ENCODE results near the gene ADAP1.

Gene ADAP1

GRCh38 chr7:985127-985416 is 30.6 kb upstream of the ADAP1 start:
- WGBS (ENCODE audit: extremely low coverage, insufficient coverage, insufficient read length), result no CpG with 5 or more reads among the region's 16 CpGs
- Histone ChIP-seq H3K4me2 (ENCODE audit: low read length) (no peak overlapping the region), H3K4ac (ENCODE audit: low read depth, low read length) (no peak overlapping the region), H2AK5ac (ENCODE audit: low read length) (no peak overlapping the region), H3K4me3 (ENCODE audit: low read depth, low read length) (no peak overlapping the region), H3K14ac (ENCODE audit: low read length) (no peak overlapping the region), H3K9ac (ENCODE audit: low read length) (no peak overlapping the region), H3K27me3 (ENCODE audit: insufficient read depth, low read length) (no peaks in the 10 kb centered on the region), H4K91ac (ENCODE audit: low read depth, low read length) (no peak overlapping the region), H2BK5ac (ENCODE audit: low read depth, low read length, poor library complexity) (no peak overlapping the region), H3K9me3 (ENCODE audit: insufficient read depth, low read depth, low read length) (no peaks in the 10 kb centered on the region), H2AFZ (ENCODE audit: insufficient read depth, low read length, poor library complexity) (no peak overlapping the region), H3K23ac (ENCODE audit: low read length) (no peak overlapping the region), H3K4me1 (ENCODE audit: control insufficient read depth in 1 of 2, insufficient read depth in 2 of 2, low read length in 2 of 2) (peaks cover 0 to 3% of the 10 kb centered on the region in 2 experiments), H3K27ac (ENCODE audit: low read depth, low read length) (no peak overlapping the region), H3K79me1 (ENCODE audit: low read length) (no peaks in the 10 kb centered on the region), H4K8ac (ENCODE audit: low read depth, low read length) (no peak overlapping the region), H3K79me2 (ENCODE audit: control insufficient read depth, insufficient read depth, low read length, poor library complexity) (no peaks in the 10 kb centered on the region), H2BK120ac (ENCODE audit: insufficient read depth, low read length, poor library complexity) (no peak overlapping the region), H2BK12ac (ENCODE audit: low read length) (no peak overlapping the region), H4K12ac (ENCODE audit: low read depth, low read length) (no peak overlapping the region), H3K18ac (ENCODE audit: low read length) (no peak overlapping the region), H3K36me3 (ENCODE audit: control insufficient read depth in 1 of 2, insufficient read depth in 2 of 2, low read length in 2 of 2) (no peaks in the 10 kb centered on the region)
- DNase-seq, result no peak

DNA sequence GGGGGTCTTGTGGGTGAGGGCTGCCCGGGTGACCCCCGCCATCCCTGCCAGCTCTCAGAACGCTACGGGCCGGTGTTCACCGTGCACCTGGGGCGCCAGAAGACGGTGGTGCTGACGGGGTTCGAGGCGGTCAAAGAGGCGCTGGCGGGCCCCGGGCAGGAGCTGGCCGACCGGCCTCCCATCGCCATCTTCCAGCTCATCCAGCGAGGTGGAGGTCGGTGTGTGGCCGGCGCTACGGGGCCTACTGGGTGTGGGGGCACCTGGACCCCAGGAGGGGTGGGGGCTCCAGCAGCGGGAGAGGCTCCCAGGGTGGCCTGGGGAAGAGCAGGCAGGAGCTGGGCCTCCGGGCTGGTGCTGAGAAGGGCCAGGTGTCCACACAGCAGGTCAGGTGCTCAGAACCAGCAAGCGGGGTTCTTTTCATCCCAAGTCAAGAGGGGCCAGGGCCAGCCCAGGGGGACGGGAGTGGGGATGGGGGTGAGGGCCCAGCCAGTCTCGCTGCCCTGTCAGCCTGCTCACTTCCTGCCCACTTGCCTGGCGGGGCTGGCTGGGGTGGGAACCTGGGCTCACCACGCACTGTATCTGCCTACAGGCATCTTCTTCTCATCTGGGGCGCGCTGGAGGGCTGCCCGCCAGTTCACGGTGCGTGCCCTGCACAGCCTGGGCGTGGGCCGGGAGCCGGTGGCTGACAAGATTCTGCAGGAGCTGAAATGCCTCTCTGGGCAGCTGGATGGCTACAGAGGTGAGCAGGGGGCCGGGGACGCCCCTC is 30.1 kb upstream of the ADAP1 start:
- H3K27me3 ChIP-seq (ENCODE audit: insufficient read depth, low read length), result no peaks in the 10 kb centered on the region
- no CpG with 5 or more reads among the region's 39 CpGs for WGBS (ENCODE audit: extremely low coverage, insufficient coverage, insufficient read length)
- H3K4me1 ChIP-seq (ENCODE audit: control insufficient read depth in 1 of 2, insufficient read depth in 2 of 2, low read length in 2 of 2), result peaks cover 0 to 3% of the 10 kb centered on the region in 2 experiments
- no peak overlapping the region for H3K23ac ChIP-seq (ENCODE audit: low read length)
- H3K9me3 ChIP-seq (ENCODE audit: insufficient read depth, low read depth, low read length), result no peaks in the 10 kb centered on the region
- no peak overlapping the region for H3K4me3 ChIP-seq (ENCODE audit: low read depth, low read length)
- H2AFZ ChIP-seq (ENCODE audit: insufficient read depth, low read length, poor library complexity), result no peak overlapping the region
- no peak overlapping the region for H4K8ac ChIP-seq (ENCODE audit: low read depth, low read length)
- no peak overlapping the region for H4K12ac ChIP-seq (ENCODE audit: low read depth, low read length)
- no peak overlapping the region for H2AK5ac ChIP-seq (ENCODE audit: low read length)
- no peak overlapping the region for H3K4me2 ChIP-seq (ENCODE audit: low read length)
- no peak overlapping the region for H3K9ac ChIP-seq (ENCODE audit: low read length)
- no peak overlapping the region for H3K18ac ChIP-seq (ENCODE audit: low read length)
- no peak overlapping the region for H3K4ac ChIP-seq (ENCODE audit: low read depth, low read length)
- H3K79me2 ChIP-seq (ENCODE audit: control insufficient read depth, insufficient read depth, low read length, poor library complexity), result no peaks in the 10 kb centered on the region
- no peak for DNase-seq
- no peak overlapping the region for H2BK120ac ChIP-seq (ENCODE audit: insufficient read depth, low read length, poor library complexity)
- no peaks in the 10 kb centered on the region for H3K36me3 ChIP-seq (ENCODE audit: control insufficient read depth in 1 of 2, insufficient read depth in 2 of 2, low read length in 2 of 2)
- no peak overlapping the region for H3K14ac ChIP-seq (ENCODE audit: low read length)
- no peak overlapping the region for H3K27ac ChIP-seq (ENCODE audit: low read depth, low read length)
- H3K79me1 ChIP-seq (ENCODE audit: low read length), result no peaks in the 10 kb centered on the region
- H4K91ac ChIP-seq (ENCODE audit: low read depth, low read length), result no peak overlapping the region
- H2BK5ac ChIP-seq (ENCODE audit: low read depth, low read length, poor library complexity), result no peak overlapping the region
- H2BK12ac ChIP-seq (ENCODE audit: low read length), result no peak overlapping the region

GRCh38 chr7:983616-984071 is 29.2 kb upstream of the ADAP1 start:
- Histone ChIP-seq H2BK5ac (ENCODE audit: low read depth, low read length, poor library complexity) (no peak overlapping the region), H3K9me3 (ENCODE audit: insufficient read depth, low read depth, low read length) (peaks cover 2% of the 10 kb centered on the region), H3K4me1 (ENCODE audit: control insufficient read depth in 1 of 2, insufficient read depth in 2 of 2, low read length in 2 of 2) (peaks cover 0 to 3% of the 10 kb centered on the region in 2 experiments), H3K9ac (ENCODE audit: low read length) (no peak overlapping the region), H3K79me2 (ENCODE audit: control insufficient read depth, insufficient read depth, low read length, poor library complexity) (no peaks in the 10 kb centered on the region), H3K27ac (ENCODE audit: low read depth, low read length) (no peak overlapping the region), H2BK12ac (ENCODE audit: low read length) (no peak overlapping the region), H3K79me1 (ENCODE audit: low read length) (no peaks in the 10 kb centered on the region), H3K27me3 (ENCODE audit: insufficient read depth, low read length) (no peaks in the 10 kb centered on the region), H4K8ac (ENCODE audit: low read depth, low read length) (no peak overlapping the region), H3K36me3 (ENCODE audit: control insufficient read depth in 1 of 2, insufficient read depth in 2 of 2, low read length in 2 of 2) (no peaks in the 10 kb centered on the region), H3K14ac (ENCODE audit: low read length) (no peak overlapping the region), H3K4me2 (ENCODE audit: low read length) (no peak overlapping the region), H3K4ac (ENCODE audit: low read depth, low read length) (no peak overlapping the region), H2BK120ac (ENCODE audit: insufficient read depth, low read length, poor library complexity) (no peak overlapping the region), H2AFZ (ENCODE audit: insufficient read depth, low read length, poor library complexity) (no peak overlapping the region), H4K91ac (ENCODE audit: low read depth, low read length) (no peak overlapping the region), H2AK5ac (ENCODE audit: low read length) (no peak overlapping the region), H3K23ac (ENCODE audit: low read length) (no peak overlapping the region), H3K4me3 (ENCODE audit: low read depth, low read length) (no peak overlapping the region), H4K12ac (ENCODE audit: low read depth, low read length) (no peak overlapping the region), H3K18ac (ENCODE audit: low read length) (no peak overlapping the region)
- no CpG with 5 or more reads among the region's 20 CpGs for WGBS (ENCODE audit: extremely low coverage, insufficient coverage, insufficient read length)
- DNase-seq, result no peak

DNA sequence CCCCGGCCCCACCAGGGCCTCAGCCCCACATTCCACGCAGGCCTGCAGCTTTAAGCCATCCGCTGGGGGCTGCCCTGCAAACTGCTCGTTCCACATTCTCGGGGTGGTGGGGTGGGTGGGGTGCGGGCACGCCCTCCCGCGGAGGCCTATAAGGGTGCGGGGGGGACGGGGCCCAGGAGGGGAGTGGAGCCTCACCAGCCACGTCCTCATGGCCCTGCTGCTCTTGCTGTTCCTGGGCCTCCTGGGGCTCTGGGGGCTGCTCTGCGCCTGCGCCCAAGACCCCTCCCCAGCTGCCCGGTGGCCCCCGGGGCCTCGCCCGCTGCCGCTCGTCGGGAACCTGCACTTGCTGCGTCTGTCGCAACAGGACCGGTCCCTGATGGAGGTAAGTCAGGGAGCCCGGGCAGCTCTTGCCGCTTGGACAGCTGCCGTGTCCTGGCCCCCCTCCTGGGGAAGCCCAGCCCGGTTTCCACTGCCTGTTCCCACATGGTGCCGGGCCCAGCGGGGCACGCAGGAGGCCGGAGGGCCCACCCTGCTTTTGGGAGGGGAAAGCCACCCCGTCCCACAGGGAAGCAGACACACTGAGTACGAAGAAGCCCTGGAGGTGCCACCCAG is 28.6 kb upstream of the ADAP1 start, which contains the start of gene CYP2W1:
Gene CYP2W1 (plus strand): TSS at position 178 of the 612 bp plus-strand sequence. CDS start 31 bp downstream, at position 209.
- Histone ChIP-seq H3K4me1 (ENCODE audit: control insufficient read depth in 1 of 2, insufficient read depth in 2 of 2, low read length in 2 of 2) (no peaks in the 10 kb centered on the region), H2AFZ (ENCODE audit: insufficient read depth, low read length, poor library complexity) (no peak within 1 kb of the TSS), H3K36me3 (ENCODE audit: control insufficient read depth in 1 of 2, insufficient read depth in 2 of 2, low read length in 2 of 2) (no peaks in the 10 kb centered on the region), H2BK5ac (ENCODE audit: low read depth, low read length, poor library complexity) (no peak within 1 kb of the TSS), H4K91ac (ENCODE audit: low read depth, low read length) (no peak within 1 kb of the TSS), H3K23ac (ENCODE audit: low read length) (no peak within 1 kb of the TSS), H3K9me3 (ENCODE audit: insufficient read depth, low read depth, low read length) (peaks cover 3% of the 10 kb centered on the region), H3K14ac (ENCODE audit: low read length) (no peak within 1 kb of the TSS), H4K12ac (ENCODE audit: low read depth, low read length) (no peak within 1 kb of the TSS), H4K8ac (ENCODE audit: low read depth, low read length) (no peak within 1 kb of the TSS), H2AK5ac (ENCODE audit: low read length) (no peak within 1 kb of the TSS), H3K4ac (ENCODE audit: low read depth, low read length) (no peak within 1 kb of the TSS), H3K79me2 (ENCODE audit: control insufficient read depth, insufficient read depth, low read length, poor library complexity) (no peaks in the 10 kb centered on the region), H3K4me2 (ENCODE audit: low read length) (no peak within 1 kb of the TSS), H3K79me1 (ENCODE audit: low read length) (no peaks in the 10 kb centered on the region), H2BK120ac (ENCODE audit: insufficient read depth, low read length, poor library complexity) (no peak within 1 kb of the TSS), H3K27ac (ENCODE audit: low read depth, low read length) (no peak within 1 kb of the TSS), H3K4me3 (ENCODE audit: low read depth, low read length) (no peak within 1 kb of the TSS), H2BK12ac (ENCODE audit: low read length) (no peak within 1 kb of the TSS), H3K27me3 (ENCODE audit: insufficient read depth, low read length) (no peaks in the 10 kb centered on the region), H3K18ac (ENCODE audit: low read length) (no peak within 1 kb of the TSS), H3K9ac (ENCODE audit: low read length) (no peak within 1 kb of the TSS)
- WGBS (ENCODE audit: extremely low coverage, insufficient coverage, insufficient read length), result no CpG with 5 or more reads among the region's 34 CpGs
- DNase-seq, result no peak
